ENCODE results near the gene TWNK.

The TWNK gene

DNA sequence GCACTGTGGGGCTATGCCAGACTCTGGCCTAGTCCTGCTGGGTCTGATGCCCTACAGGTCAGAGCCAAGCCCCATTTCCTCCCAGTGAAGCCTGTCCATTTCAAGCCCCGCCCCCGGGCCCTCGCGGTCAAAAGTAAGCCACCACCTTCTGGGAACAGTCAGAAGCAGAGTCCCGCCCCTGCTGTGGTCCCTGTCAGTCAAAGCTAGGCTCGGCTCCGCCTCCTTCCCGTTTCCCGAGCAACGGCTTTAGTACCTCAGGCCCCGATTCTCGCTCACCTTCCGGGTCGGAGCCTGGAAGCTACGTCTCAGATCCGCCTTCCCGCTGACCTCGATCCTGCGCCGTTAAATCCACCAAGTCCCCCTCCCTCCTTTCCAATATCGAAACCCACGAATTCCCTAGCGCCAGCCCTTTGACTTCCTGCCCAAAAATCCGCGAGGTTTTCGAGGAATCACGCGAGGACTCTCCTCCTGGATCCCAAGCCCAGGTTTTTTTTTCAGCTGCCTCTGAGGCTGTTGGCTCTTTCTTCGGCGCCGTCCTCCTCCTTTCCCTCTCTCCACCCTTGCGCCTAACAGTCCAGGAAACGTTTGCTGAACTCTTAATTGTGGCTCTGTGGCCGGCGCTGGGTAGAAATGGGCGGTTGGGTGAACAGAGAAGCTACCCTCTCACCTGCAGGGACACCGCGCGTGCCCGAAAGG, 55.5 kb downstream of the TWNK start:
- TF ChIP-seq, protein P1, sequence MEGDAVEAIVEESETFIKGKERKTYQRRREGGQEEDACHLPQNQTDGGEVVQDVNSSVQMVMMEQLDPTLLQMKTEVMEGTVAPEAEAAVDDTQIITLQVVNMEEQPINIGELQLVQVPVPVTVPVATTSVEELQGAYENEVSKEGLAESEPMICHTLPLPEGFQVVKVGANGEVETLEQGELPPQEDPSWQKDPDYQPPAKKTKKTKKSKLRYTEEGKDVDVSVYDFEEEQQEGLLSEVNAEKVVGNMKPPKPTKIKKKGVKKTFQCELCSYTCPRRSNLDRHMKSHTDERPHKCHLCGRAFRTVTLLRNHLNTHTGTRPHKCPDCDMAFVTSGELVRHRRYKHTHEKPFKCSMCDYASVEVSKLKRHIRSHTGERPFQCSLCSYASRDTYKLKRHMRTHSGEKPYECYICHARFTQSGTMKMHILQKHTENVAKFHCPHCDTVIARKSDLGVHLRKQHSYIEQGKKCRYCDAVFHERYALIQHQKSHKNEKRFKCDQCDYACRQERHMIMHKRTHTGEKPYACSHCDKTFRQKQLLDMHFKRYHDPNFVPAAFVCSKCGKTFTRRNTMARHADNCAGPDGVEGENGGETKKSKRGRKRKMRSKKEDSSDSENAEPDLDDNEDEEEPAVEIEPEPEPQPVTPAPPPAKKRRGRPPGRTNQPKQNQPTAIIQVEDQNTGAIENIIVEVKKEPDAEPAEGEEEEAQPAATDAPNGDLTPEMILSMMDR (IDR thresholded peaks at IDR 0.05; ENCODE audit: low read depth, low read length, missing control alignments), result no peak
- peak; percentile 89 for DNase-seq (ENCODE audit: low read depth)

DNA sequence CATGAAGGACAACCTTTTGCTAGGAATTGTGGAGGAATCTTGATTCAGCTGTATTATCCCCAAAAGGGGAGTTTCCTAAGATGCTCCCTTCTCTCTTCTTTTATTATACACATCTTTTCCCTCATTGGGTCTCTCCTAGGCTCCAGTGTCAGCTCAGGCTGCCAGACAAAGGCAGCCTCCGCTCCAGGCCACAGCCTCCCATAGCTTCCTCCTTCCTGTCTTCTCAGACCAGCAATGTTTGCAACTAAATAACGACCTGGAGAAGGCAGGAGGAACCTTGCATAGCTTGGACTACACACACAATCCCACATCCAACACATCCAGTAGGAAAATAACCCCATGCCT, 56.0 kb downstream of the TWNK start:
- H3K4me3 ChIP-seq (ENCODE audit: low read depth, low read length), result peak overlapping the region; percentile 68
- TF ChIP-seq, protein P1 (IDR thresholded peaks at IDR 0.05; ENCODE audit: low read depth, low read length, missing control alignments), result no peak
- no peak for DNase-seq (ENCODE audit: low read depth)

More for the DNA sequence above, 55.5 kb downstream of the TWNK start:
- peak overlapping the region; percentile 68 for H3K4me3 ChIP-seq (ENCODE audit: low read depth, low read length)

All from GM12864 (cell line).